GM23338 (cell line): Measurements from ENCODE around the gene CPEB2. TPM values are rescaled to one million over a fixed set of nuclear protein-coding genes. Genes with fewer than 3 reads are reported as not detected.

ENCODE experiments used
- ATAC-seq: fragments of 200-7000 bp; cut with Tn5 transposase; 3 replicates; pipeline ENCODE4 v1.9.1; 2020
- DNase-seq: peaks from one replicate; pipeline ENCODE4 v3.0.0-alpha.2; 2015; ENCODE audit warnings: low spot score
- H2AFZ ChIP-seq: fragments of 200-600 bp; sonication (generic); 2 replicates; pipeline ENCODE4 v1.8.0; 2016; ENCODE audit warnings: antibody characterized with exemption, mild to moderate bottlenecking, moderate library complexity
- H3F3A ChIP-seq: fragments of 200-600 bp; sonication (generic); replicated peaks from 2 replicates; pipeline ENCODE4 v1.8.0; 2017; ENCODE audit warnings: antibody characterized with exemption, mixed run types, low read depth
- H3K27ac ChIP-seq: fragments of 200-600 bp; sonication (generic); 2 replicates; pipeline ENCODE4 v1.6.1; 2016; ENCODE audit warnings: low read depth
- H3K27me3 ChIP-seq: fragments of 200-600 bp; sonication (generic); 2 replicates; pipeline ENCODE4 v1.8.0; 2016; ENCODE audit warnings: mild to moderate bottlenecking, mixed run types, moderate library complexity; ENCODE audit not compliant: insufficient read depth
- H3K36me3 ChIP-seq: fragments of 200-600 bp; sonication (generic); 2 replicates; pipeline ENCODE4 v1.8.0; 2016; ENCODE audit warnings: mild to moderate bottlenecking; ENCODE audit not compliant: insufficient read depth
- H3K4me1 ChIP-seq: fragments of 200-600 bp; sonication (generic); 2 replicates; pipeline ENCODE4 v1.8.0; 2016; ENCODE audit warnings: mild to moderate bottlenecking, moderate library complexity; ENCODE audit not compliant: insufficient read depth
- H3K4me2 ChIP-seq: fragments of 200-600 bp; sonication (generic); 2 replicates; pipeline ENCODE4 v1.7.1; 2017; ENCODE audit warnings: mixed run types
- H3K4me3 ChIP-seq: fragments of 200-600 bp; sonication (generic); 2 replicates; pipeline ENCODE4 v1.6.1; 2016; ENCODE audit warnings: mixed run types
- H3K79me2 ChIP-seq: fragments of 200-600 bp; sonication (generic); replicated peaks from 2 replicates; pipeline ENCODE4 v1.8.0; 2017; ENCODE audit warnings: mild to moderate bottlenecking; ENCODE audit not compliant: insufficient read depth
- H3K9me2 ChIP-seq: fragments of 200-600 bp; sonication (generic); 2 replicates; pipeline ENCODE4 v1.8.0; 2017; ENCODE audit not compliant: insufficient read depth
- H4K20me1 ChIP-seq: fragments of 200-600 bp; sonication (generic); replicated peaks from 2 replicates; pipeline ENCODE4 v1.8.0; 2017; ENCODE audit warnings: mild to moderate bottlenecking; ENCODE audit not compliant: insufficient read depth
- H3K27ac Mint-ChIP-seq: 2 replicates; pipeline ENCODE4 v1.8.0; 2020; ENCODE audit warnings: inconsistent platforms, mild to moderate bottlenecking, moderate library complexity, mixed read lengths
- H3K27me3 Mint-ChIP-seq: 3 replicates; pipeline ENCODE4 v1.8.0; 2022; ENCODE audit warnings: low read depth, mild to moderate bottlenecking, moderate library complexity, mixed read lengths, inconsistent platforms; ENCODE audit not compliant: insufficient read depth, poor library complexity
- H3K36me3 Mint-ChIP-seq: 3 replicates; pipeline ENCODE4 v1.8.0; 2021; ENCODE audit warnings: low read depth, mild to moderate bottlenecking, inconsistent platforms, moderate library complexity, mixed read lengths
- H3K4me1 Mint-ChIP-seq: 3 replicates; pipeline ENCODE4 v1.8.0; 2020; ENCODE audit warnings: mild to moderate bottlenecking, inconsistent platforms, mixed read lengths
- H3K4me3 Mint-ChIP-seq: 3 replicates; pipeline ENCODE4 v1.8.0; 2021; ENCODE audit warnings: moderate library complexity, mild to moderate bottlenecking, inconsistent platforms, mixed read lengths
- H3K9me3 Mint-ChIP-seq: 3 replicates; pipeline ENCODE4 v1.8.0; 2020; ENCODE audit warnings: moderate library complexity, mild to moderate bottlenecking, inconsistent platforms, mixed read lengths
- CREB1 ChIP-seq: fragments of 250-450 bp; sonication (Bioruptor Pico); IDR thresholded peaks from 2 replicates; pipeline ENCODE4 v1.5.0; 2020; ENCODE audit warnings: low read depth, mild to moderate bottlenecking, moderate library complexity
- EZH2 ChIP-seq: fragments of 200-600 bp; sonication (generic); IDR thresholded peaks from one replicate; pipeline ENCODE4 v1.8.0; 2017; ENCODE audit warnings: antibody characterized with exemption, mild to moderate bottlenecking, low read depth; ENCODE audit not compliant: unreplicated experiment
- EZH2phosphoT487 ChIP-seq: fragments of 200-600 bp; sonication (generic); IDR thresholded peaks from one replicate; pipeline ENCODE4 v1.8.1; 2018; ENCODE audit warnings: antibody characterized with exemption; ENCODE audit not compliant: unreplicated experiment
- JUNB ChIP-seq: IDR thresholded peaks from one replicate; pipeline ENCODE4 v1.6.1; 2016; ENCODE audit warnings: antibody characterized with exemption; ENCODE audit not compliant: unreplicated experiment
- NANOG ChIP-seq: IDR thresholded peaks from 2 replicates; pipeline ENCODE4 v1.6.1; 2016; ENCODE audit warnings: antibody characterized with exemption, borderline replicate concordance
- POLR2AphosphoS5 ChIP-seq: IDR thresholded peaks from 2 replicates; pipeline ENCODE4 v1.6.1; 2016; ENCODE audit warnings: antibody characterized with exemption, low read depth
- STAT1 ChIP-seq: IDR thresholded peaks from one replicate; pipeline ENCODE4 v1.6.1; 2016; ENCODE audit warnings: antibody characterized with exemption; ENCODE audit not compliant: unreplicated experiment
- ZNF114 ChIP-seq: fragments of 250-450 bp; sonication (Bioruptor Pico); IDR thresholded peaks from 2 replicates; pipeline ENCODE4 v1.5.0; 2020; ENCODE audit warnings: mild to moderate bottlenecking, moderate library complexity
- ZNF331 ChIP-seq: fragments of 250-450 bp; sonication (Bioruptor Pico); IDR thresholded peaks from 2 replicates; pipeline ENCODE4 v1.5.0; 2020; ENCODE audit warnings: low read depth, mild to moderate bottlenecking, moderate library complexity
- polyA plus RNA-seq: library from polyadenylated mRNA; unstranded; fragments of >200 nt; fragmentation: Nextera tagmentation; extraction: Ambion mirVana; gene quantifications from 2 replicates; pipeline ENCODE4 v1.2.1, GENCODE V29; 2016
- total RNA-seq: library from RNA; depleted of rRNA; stranded (reverse); fragments of >200 nt; shearing (Covaris generic); gene quantifications from 2 replicates; pipeline ENCODE4 v1.2.3, GENCODE V29; 2014
- TF ChIP-seq, protein P1 (sequence below): IDR thresholded peaks from 2 replicates; pipeline ENCODE4 v1.6.1; 2016; ENCODE audit warnings: antibody characterized with exemption
- TF ChIP-seq, protein P2 (sequence below): IDR thresholded peaks from one replicate; pipeline ENCODE4 v1.6.1; 2018; ENCODE audit warnings: antibody characterized with exemption; ENCODE audit not compliant: unreplicated experiment
- TF ChIP-seq, protein P3 (sequence below), 2 experiments: fragments of 200-600 bp in 1 of 2; sonication (generic) in 1 of 2; conservative IDR thresholded peaks; 2 replicates each; pipeline versions ENCODE4 v1.5.1 to v1.6.1; 2016 to 2017; ENCODE audit warnings: antibody characterized with exemption in 2 of 2, low read depth in 2 of 2, mild to moderate bottlenecking in 2 of 2, moderate library complexity in 1 of 2
- TF ChIP-seq, protein P4 (sequence below): fragments of 250-450 bp; sonication (Bioruptor Pico); IDR thresholded peaks from 2 replicates; pipeline ENCODE4 v1.5.0; 2020; ENCODE audit warnings: mild to moderate bottlenecking, moderate library complexity

Gene CPEB2
- total and polyA plus RNA-seq, 2 experiments from 2014 or later, result 0.66 to 2.4 TPM

DNA sequence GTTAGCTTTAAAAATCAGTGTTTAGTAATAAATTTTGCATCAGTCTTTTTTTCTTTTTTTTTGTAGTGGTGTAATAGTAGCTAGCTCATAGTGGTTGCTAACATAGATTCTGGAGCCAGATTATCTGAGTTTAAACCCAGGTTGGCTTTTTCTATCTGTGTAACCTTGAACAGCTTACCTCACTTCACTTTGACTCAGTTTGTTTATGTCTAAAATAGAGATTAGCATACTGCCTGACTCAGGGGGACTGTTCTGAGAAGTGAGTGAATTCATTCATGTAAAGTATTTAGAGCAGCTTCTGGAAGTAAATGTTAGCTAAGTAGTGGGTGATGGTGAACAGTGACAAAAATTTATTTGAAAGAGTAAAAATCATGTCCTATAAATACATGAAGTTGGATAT, 32.9 kb downstream of the CPEB2 start:
- H3K27ac ChIP-seq, result no peak overlapping the region
- H3K36me3 Mint-ChIP-seq, result peaks cover 20% of the 10 kb centered on the region

More for the DNA sequence above, 32.9 kb downstream of the CPEB2 start:
- H3K4me1 ChIP-seq, result no peaks in the 10 kb centered on the region
- Mint-ChIP-seq H3K9me3 (no peaks in the 10 kb centered on the region), H3K4me1 (no peaks in the 10 kb centered on the region), H3K27me3 (no peaks in the 10 kb centered on the region), H3K27ac (no peak overlapping the region), H3K4me3 (no peak overlapping the region)
- ATAC-seq (no peak), DNase-seq (no peak)
- TF ChIP-seq JUNB (no peak), STAT1 (no peak), NANOG (no peak), CREB1 (CRISPR knock-in tag) (no peak), ZNF114 (no peak), EZH2phosphoT487 (no peak), EZH2 (no peak), ZNF331 (no peak), POLR2AphosphoS5 (no peak)
- TF ChIP-seq, protein P1, sequence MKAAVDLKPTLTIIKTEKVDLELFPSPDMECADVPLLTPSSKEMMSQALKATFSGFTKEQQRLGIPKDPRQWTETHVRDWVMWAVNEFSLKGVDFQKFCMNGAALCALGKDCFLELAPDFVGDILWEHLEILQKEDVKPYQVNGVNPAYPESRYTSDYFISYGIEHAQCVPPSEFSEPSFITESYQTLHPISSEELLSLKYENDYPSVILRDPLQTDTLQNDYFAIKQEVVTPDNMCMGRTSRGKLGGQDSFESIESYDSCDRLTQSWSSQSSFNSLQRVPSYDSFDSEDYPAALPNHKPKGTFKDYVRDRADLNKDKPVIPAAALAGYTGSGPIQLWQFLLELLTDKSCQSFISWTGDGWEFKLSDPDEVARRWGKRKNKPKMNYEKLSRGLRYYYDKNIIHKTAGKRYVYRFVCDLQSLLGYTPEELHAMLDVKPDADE, result no peak
- TF ChIP-seq, protein P2, sequence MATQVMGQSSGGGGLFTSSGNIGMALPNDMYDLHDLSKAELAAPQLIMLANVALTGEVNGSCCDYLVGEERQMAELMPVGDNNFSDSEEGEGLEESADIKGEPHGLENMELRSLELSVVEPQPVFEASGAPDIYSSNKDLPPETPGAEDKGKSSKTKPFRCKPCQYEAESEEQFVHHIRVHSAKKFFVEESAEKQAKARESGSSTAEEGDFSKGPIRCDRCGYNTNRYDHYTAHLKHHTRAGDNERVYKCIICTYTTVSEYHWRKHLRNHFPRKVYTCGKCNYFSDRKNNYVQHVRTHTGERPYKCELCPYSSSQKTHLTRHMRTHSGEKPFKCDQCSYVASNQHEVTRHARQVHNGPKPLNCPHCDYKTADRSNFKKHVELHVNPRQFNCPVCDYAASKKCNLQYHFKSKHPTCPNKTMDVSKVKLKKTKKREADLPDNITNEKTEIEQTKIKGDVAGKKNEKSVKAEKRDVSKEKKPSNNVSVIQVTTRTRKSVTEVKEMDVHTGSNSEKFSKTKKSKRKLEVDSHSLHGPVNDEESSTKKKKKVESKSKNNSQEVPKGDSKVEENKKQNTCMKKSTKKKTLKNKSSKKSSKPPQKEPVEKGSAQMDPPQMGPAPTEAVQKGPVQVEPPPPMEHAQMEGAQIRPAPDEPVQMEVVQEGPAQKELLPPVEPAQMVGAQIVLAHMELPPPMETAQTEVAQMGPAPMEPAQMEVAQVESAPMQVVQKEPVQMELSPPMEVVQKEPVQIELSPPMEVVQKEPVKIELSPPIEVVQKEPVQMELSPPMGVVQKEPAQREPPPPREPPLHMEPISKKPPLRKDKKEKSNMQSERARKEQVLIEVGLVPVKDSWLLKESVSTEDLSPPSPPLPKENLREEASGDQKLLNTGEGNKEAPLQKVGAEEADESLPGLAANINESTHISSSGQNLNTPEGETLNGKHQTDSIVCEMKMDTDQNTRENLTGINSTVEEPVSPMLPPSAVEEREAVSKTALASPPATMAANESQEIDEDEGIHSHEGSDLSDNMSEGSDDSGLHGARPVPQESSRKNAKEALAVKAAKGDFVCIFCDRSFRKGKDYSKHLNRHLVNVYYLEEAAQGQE, result no peak
- TF ChIP-seq, protein P3, sequence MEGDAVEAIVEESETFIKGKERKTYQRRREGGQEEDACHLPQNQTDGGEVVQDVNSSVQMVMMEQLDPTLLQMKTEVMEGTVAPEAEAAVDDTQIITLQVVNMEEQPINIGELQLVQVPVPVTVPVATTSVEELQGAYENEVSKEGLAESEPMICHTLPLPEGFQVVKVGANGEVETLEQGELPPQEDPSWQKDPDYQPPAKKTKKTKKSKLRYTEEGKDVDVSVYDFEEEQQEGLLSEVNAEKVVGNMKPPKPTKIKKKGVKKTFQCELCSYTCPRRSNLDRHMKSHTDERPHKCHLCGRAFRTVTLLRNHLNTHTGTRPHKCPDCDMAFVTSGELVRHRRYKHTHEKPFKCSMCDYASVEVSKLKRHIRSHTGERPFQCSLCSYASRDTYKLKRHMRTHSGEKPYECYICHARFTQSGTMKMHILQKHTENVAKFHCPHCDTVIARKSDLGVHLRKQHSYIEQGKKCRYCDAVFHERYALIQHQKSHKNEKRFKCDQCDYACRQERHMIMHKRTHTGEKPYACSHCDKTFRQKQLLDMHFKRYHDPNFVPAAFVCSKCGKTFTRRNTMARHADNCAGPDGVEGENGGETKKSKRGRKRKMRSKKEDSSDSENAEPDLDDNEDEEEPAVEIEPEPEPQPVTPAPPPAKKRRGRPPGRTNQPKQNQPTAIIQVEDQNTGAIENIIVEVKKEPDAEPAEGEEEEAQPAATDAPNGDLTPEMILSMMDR (conservative IDR thresholded peaks at IDR 0.05; ENCODE audit: low read depth in 2 of 2), result no peak
- TF ChIP-seq, protein P4, sequence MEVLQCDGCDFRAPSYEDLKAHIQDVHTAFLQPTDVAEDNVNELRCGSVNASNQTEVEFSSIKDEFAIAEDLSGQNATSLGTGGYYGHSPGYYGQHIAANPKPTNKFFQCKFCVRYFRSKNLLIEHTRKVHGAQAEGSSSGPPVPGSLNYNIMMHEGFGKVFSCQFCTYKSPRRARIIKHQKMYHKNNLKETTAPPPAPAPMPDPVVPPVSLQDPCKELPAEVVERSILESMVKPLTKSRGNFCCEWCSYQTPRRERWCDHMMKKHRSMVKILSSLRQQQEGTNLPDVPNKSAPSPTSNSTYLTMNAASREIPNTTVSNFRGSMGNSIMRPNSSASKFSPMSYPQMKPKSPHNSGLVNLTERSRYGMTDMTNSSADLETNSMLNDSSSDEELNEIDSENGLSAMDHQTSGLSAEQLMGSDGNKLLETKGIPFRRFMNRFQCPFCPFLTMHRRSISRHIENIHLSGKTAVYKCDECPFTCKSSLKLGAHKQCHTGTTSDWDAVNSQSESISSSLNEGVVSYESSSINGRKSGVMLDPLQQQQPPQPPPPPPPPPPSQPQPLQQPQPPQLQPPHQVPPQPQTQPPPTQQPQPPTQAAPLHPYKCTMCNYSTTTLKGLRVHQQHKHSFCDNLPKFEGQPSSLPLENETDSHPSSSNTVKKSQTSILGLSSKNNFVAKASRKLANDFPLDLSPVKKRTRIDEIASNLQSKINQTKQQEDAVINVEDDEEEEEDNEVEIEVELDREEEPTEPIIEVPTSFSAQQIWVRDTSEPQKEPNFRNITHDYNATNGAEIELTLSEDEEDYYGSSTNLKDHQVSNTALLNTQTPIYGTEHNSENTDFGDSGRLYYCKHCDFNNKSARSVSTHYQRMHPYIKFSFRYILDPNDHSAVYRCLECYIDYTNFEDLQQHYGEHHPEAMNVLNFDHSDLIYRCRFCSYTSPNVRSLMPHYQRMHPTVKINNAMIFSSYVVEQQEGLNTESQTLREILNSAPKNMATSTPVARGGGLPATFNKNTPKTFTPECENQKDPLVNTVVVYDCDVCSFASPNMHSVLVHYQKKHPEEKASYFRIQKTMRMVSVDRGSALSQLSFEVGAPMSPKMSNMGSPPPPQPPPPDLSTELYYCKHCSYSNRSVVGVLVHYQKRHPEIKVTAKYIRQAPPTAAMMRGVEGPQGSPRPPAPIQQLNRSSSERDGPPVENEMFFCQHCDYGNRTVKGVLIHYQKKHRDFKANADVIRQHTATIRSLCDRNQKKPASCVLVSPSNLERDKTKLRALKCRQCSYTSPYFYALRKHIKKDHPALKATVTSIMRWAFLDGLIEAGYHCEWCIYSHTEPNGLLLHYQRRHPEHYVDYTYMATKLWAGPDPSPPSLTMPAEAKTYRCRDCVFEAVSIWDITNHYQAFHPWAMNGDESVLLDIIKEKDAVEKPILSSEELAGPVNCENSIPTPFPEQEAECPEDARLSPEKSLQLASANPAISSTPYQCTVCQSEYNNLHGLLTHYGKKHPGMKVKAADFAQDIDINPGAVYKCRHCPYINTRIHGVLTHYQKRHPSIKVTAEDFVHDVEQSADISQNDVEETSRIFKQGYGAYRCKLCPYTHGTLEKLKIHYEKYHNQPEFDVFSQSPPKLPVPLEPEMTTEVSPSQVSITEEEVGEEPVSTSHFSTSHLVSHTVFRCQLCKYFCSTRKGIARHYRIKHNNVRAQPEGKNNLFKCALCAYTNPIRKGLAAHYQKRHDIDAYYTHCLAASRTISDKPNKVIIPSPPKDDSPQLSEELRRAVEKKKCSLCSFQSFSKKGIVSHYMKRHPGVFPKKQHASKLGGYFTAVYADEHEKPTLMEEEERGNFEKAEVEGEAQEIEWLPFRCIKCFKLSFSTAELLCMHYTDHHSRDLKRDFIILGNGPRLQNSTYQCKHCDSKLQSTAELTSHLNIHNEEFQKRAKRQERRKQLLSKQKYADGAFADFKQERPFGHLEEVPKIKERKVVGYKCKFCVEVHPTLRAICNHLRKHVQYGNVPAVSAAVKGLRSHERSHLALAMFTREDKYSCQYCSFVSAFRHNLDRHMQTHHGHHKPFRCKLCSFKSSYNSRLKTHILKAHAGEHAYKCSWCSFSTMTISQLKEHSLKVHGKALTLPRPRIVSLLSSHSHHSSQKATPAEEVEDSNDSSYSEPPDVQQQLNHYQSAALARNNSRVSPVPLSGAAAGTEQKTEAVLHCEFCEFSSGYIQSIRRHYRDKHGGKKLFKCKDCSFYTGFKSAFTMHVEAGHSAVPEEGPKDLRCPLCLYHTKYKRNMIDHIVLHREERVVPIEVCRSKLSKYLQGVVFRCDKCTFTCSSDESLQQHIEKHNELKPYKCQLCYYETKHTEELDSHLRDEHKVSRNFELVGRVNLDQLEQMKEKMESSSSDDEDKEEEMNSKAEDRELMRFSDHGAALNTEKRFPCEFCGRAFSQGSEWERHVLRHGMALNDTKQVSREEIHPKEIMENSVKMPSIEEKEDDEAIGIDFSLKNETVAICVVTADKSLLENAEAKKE, result no peak
- no peaks in the 10 kb centered on the region for H3K79me2 ChIP-seq
- no peak overlapping the region for H2AFZ ChIP-seq
- no peak overlapping the region for H3K4me3 ChIP-seq
- no peaks in the 10 kb centered on the region for H3K27me3 ChIP-seq
- H4K20me1 ChIP-seq, result no peaks in the 10 kb centered on the region
- H3F3A ChIP-seq, result no peaks in the 10 kb centered on the region
- H3K4me2 ChIP-seq, result no peak overlapping the region
- H3K9me2 ChIP-seq, result no peaks in the 10 kb centered on the region
- H3K36me3 ChIP-seq, result no peaks in the 10 kb centered on the region
